Astrocyte (in vitro differentiated cells and primary cell): ENCODE results near the gene TRPM3. TPM values are rescaled to one million over a fixed set of nuclear protein-coding genes. Genes with fewer than 3 reads are reported as not detected.

Experiments
- DNase-seq: peaks from one replicate; pipeline ENCODE4 v3.0.0-alpha.2; 2010; ENCODE audit warnings: low read depth
- FAIRE-seq: peaks from 2 replicates; lab custom pipeline; 2011; peaks lifted over from hg19 to GRCh38; lab: Jason Lieb, UNC
- H2AFZ ChIP-seq: 2 replicates; pipeline ENCODE4 v1.6.0; 2012; ENCODE audit warnings: low read depth, low read length, inconsistent platforms
- H3K27ac ChIP-seq: 2 replicates; pipeline ENCODE4 v1.5.1; 2011; ENCODE audit warnings: low read depth, low read length, inconsistent platforms
- H3K27me3 ChIP-seq: 2 replicates; pipeline ENCODE4 v1.6.0; 2011; ENCODE audit warnings: low read length, inconsistent platforms; ENCODE audit not compliant: insufficient read depth
- H3K36me3 ChIP-seq: 2 replicates; pipeline ENCODE4 v1.5.1; 2011; ENCODE audit warnings: low read length, inconsistent platforms; ENCODE audit not compliant: insufficient read depth
- H3K4me1 ChIP-seq: 2 replicates; pipeline ENCODE4 v1.5.1; 2011; ENCODE audit warnings: low read length, inconsistent platforms; ENCODE audit not compliant: insufficient read depth
- H3K4me2 ChIP-seq: 2 replicates; pipeline ENCODE4 v1.6.0; 2012; ENCODE audit warnings: low read length, inconsistent platforms
- H3K4me3 ChIP-seq: 2 replicates; pipeline ENCODE4 v1.5.1; 2011; ENCODE audit warnings: low read depth, mild to moderate bottlenecking, low read length, inconsistent platforms; ENCODE audit not compliant: insufficient read depth
- H3K79me2 ChIP-seq: 2 replicates; pipeline ENCODE4 v1.6.0; 2012; ENCODE audit warnings: mild to moderate bottlenecking, low read length, inconsistent platforms; ENCODE audit not compliant: insufficient read depth
- H3K9ac ChIP-seq: 2 replicates; pipeline ENCODE4 v1.6.0; 2012; ENCODE audit warnings: mild to moderate bottlenecking, low read length, inconsistent platforms
- H3K9me3 ChIP-seq: 2 replicates; pipeline ENCODE4 v1.5.1; 2012; ENCODE audit warnings: low read depth, mild to moderate bottlenecking, low read length, inconsistent platforms; ENCODE audit not compliant: insufficient read depth
- H4K20me1 ChIP-seq: 2 replicates; pipeline ENCODE4 v1.6.0; 2012; ENCODE audit warnings: low read length, inconsistent platforms; ENCODE audit not compliant: insufficient read depth
- H3K27ac Mint-ChIP-seq: one replicate; pipeline ENCODE4 v1.8.0; 2021; ENCODE audit warnings: mild to moderate bottlenecking, mixed read lengths; ENCODE audit not compliant: unreplicated experiment
- H3K27me3 Mint-ChIP-seq: one replicate; pipeline ENCODE4 v1.8.0; 2021; ENCODE audit warnings: low read depth, mixed read lengths; ENCODE audit not compliant: unreplicated experiment
- H3K36me3 Mint-ChIP-seq: one replicate; pipeline ENCODE4 v1.8.0; 2021; ENCODE audit warnings: low read depth, mixed read lengths; ENCODE audit not compliant: unreplicated experiment
- H3K4me1 Mint-ChIP-seq: one replicate; pipeline ENCODE4 v1.8.0; 2021; ENCODE audit warnings: low read depth, mixed read lengths; ENCODE audit not compliant: unreplicated experiment
- H3K4me3 Mint-ChIP-seq: one replicate; pipeline ENCODE4 v1.8.0; 2021; ENCODE audit warnings: mild to moderate bottlenecking, moderate library complexity, mixed read lengths; ENCODE audit not compliant: unreplicated experiment
- H3K9me3 Mint-ChIP-seq: one replicate; pipeline ENCODE4 v1.8.0; 2021; ENCODE audit warnings: mild to moderate bottlenecking, mixed read lengths; ENCODE audit not compliant: unreplicated experiment
- EZH2 ChIP-seq: IDR thresholded peaks from 2 replicates; pipeline ENCODE4 v1.6.1; 2012; ENCODE audit warnings: mild to moderate bottlenecking, low read length, inconsistent platforms; ENCODE audit not compliant: insufficient read depth
- total RNA-seq: library from RNA; stranded (reverse); gene quantifications from 2 replicates; pipeline ENCODE4 v1.2.1, GENCODE V29; 2021
- TF ChIP-seq, protein P1 (sequence below): IDR thresholded peaks from 2 replicates; pipeline ENCODE4 v1.5.1; 2011; ENCODE audit warnings: low read depth, mild to moderate bottlenecking, inconsistent platforms, low read length, moderate library complexity; ENCODE audit not compliant: insufficient read depth

Gene TRPM3
- total RNA-seq, 1 donor from 2014 or later = 0.14 TPM

DNA sequence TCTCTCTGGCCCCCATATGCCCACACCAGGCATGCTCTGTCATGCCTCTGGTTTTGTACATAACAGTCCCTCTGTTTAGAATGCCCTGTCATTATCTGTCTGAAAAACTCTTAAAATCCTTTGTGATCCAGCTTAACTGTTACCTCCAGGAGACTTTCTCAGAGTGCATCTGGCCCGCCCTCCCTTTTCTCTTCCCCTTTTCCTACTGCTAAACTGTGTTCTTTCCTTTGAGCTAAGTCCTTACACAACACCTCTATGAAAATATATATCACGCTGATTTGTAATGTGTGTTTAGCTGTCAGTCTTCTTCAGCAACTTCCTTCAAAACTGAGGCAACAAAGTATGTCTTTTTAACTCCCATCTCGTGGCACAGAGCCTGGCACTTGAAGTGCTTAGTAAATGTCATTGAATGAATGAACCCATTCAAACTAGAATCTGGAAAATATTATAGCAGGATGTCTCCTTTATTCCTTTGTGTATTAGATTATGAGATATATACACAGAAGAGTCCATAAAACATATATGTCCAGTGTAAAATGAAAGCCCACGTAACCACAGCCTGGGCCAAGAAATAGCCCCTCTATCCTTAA lies 540.7 kb downstream of the TRPM3 start:
- Histone ChIP-seq H3K4me2 (no peak overlapping the region), H4K20me1 (no peaks in the 10 kb centered on the region), H3K27me3 (no peaks in the 10 kb centered on the region), H3K36me3 (no peaks in the 10 kb centered on the region), H3K79me2 (no peaks in the 10 kb centered on the region), H3K4me1 (no peaks in the 10 kb centered on the region), H3K4me3 (no peak overlapping the region), H2AFZ (no peak overlapping the region), H3K9me3 (no peaks in the 10 kb centered on the region), H3K9ac (no peak overlapping the region), H3K27ac (no peak overlapping the region)
- no peaks in the 10 kb centered on the region for H3K36me3 Mint-ChIP-seq
- no peak for TF ChIP-seq EZH2
- TF ChIP-seq, protein P1, sequence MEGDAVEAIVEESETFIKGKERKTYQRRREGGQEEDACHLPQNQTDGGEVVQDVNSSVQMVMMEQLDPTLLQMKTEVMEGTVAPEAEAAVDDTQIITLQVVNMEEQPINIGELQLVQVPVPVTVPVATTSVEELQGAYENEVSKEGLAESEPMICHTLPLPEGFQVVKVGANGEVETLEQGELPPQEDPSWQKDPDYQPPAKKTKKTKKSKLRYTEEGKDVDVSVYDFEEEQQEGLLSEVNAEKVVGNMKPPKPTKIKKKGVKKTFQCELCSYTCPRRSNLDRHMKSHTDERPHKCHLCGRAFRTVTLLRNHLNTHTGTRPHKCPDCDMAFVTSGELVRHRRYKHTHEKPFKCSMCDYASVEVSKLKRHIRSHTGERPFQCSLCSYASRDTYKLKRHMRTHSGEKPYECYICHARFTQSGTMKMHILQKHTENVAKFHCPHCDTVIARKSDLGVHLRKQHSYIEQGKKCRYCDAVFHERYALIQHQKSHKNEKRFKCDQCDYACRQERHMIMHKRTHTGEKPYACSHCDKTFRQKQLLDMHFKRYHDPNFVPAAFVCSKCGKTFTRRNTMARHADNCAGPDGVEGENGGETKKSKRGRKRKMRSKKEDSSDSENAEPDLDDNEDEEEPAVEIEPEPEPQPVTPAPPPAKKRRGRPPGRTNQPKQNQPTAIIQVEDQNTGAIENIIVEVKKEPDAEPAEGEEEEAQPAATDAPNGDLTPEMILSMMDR = no peak
- FAIRE-seq (no peak), DNase-seq (no peak)
- H3K27me3 Mint-ChIP-seq = peaks cover 2% of the 10 kb centered on the region
- H3K9me3 Mint-ChIP-seq = peaks cover 2% of the 10 kb centered on the region
- H3K4me1 Mint-ChIP-seq = peaks cover 1% of the 10 kb centered on the region
- H3K4me3 Mint-ChIP-seq = no peak overlapping the region
- no peak overlapping the region for H3K27ac Mint-ChIP-seq

DNA sequence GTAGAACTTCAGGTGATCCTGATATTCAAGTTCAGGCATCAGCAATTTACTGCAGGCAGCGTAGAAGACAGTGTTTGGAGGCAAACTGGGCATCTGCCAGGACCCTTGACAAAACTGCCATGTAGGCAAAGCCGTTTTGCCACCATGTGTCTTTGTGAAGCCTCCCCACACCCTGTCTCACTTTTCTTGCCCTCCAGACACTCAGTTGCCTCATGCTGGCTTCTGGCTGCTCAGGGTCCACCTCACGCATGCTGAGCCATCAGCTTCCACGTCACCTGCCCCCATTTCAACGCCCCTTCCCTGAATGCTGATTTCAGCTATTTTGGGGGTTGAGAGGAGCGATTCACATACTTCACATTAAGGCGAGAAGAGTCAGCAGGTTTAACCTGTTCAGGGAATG lies 541.7 kb downstream of the TRPM3 start:
- no peak for FAIRE-seq
- Histone ChIP-seq H4K20me1 (no peaks in the 10 kb centered on the region), H2AFZ (no peak overlapping the region), H3K9me3 (no peaks in the 10 kb centered on the region), H3K27me3 (no peaks in the 10 kb centered on the region), H3K27ac (no peak overlapping the region), H3K4me1 (peaks cover under 1% of the 10 kb centered on the region), H3K9ac (no peak overlapping the region), H3K79me2 (no peaks in the 10 kb centered on the region), H3K4me2 (no peak overlapping the region), H3K4me3 (no peak overlapping the region), H3K36me3 (no peaks in the 10 kb centered on the region)
- no peak overlapping the region for H3K27ac Mint-ChIP-seq
- peaks cover 2% of the 10 kb centered on the region for H3K9me3 Mint-ChIP-seq
- H3K36me3 Mint-ChIP-seq = no peaks in the 10 kb centered on the region
- H3K27me3 Mint-ChIP-seq = peaks cover 2% of the 10 kb centered on the region
- no peak for DNase-seq
- peaks cover 1% of the 10 kb centered on the region for H3K4me1 Mint-ChIP-seq
- TF ChIP-seq, protein P1 = no peak
- TF ChIP-seq EZH2 = no peak
- H3K4me3 Mint-ChIP-seq = no peak overlapping the region

DNA sequence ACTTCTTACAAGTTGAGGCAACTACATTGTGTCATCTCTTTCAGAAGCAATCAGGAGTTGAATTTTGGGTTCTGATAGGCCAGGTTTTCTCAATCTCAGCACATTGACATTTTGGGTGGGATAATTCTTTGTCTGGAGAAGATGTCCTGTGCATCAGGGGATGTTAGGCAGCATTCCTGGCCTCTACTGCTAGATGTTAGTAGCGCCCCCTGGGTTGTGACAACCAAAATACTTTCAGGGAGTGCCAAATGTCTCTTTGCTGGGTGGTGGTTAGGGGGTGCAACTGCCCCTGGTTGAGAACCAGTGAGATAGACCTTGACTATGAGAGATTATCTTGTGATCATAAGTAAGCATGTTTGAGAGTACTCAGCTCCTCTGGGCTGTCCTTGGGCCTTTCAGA lies 542.7 kb downstream of the TRPM3 start:
- peaks cover 8% of the 10 kb centered on the region for H3K4me1 ChIP-seq
- no peaks in the 10 kb centered on the region for H4K20me1 ChIP-seq
- Mint-ChIP-seq H3K27me3 (peaks cover 2% of the 10 kb centered on the region), H3K27ac (no peak overlapping the region), H3K9me3 (peaks cover 2% of the 10 kb centered on the region), H3K4me3 (no peak overlapping the region), H3K36me3 (no peaks in the 10 kb centered on the region), H3K4me1 (peaks cover 8% of the 10 kb centered on the region)
- H2AFZ ChIP-seq = no peak overlapping the region
- TF ChIP-seq, protein P1 = no peak
- TF ChIP-seq EZH2 = no peak
- no peak overlapping the region for H3K4me3 ChIP-seq
- no peaks in the 10 kb centered on the region for H3K79me2 ChIP-seq
- no peak overlapping the region for H3K4me2 ChIP-seq
- H3K27ac ChIP-seq = no peak overlapping the region
- no peak overlapping the region for H3K9ac ChIP-seq
- no peaks in the 10 kb centered on the region for H3K9me3 ChIP-seq
- FAIRE-seq = no peak
- DNase-seq = no peak
- no peaks in the 10 kb centered on the region for H3K27me3 ChIP-seq
- no peaks in the 10 kb centered on the region for H3K36me3 ChIP-seq
